Retina (tissue), 1 donor: ENCODE measurements around the gene PCED1A.

Source experiments
- DNase-seq: peaks from one replicate; pipeline ENCODE4 v3.0.0-alpha.2; 2016

Gene PCED1A, protein sequence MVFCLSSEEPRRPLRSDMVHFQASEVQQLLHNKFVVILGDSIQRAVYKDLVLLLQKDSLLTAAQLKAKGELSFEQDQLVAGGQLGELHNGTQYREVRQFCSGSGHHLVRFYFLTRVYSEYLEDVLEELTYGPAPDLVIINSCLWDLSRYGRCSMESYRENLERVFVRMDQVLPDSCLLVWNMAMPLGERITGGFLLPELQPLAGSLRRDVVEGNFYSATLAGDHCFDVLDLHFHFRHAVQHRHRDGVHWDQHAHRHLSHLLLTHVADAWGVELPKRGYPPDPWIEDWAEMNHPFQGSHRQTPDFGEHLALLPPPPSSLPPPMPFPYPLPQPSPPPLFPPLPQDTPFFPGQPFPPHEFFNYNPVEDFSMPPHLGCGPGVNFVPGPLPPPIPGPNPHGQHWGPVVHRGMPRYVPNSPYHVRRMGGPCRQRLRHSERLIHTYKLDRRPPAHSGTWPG

DNA sequence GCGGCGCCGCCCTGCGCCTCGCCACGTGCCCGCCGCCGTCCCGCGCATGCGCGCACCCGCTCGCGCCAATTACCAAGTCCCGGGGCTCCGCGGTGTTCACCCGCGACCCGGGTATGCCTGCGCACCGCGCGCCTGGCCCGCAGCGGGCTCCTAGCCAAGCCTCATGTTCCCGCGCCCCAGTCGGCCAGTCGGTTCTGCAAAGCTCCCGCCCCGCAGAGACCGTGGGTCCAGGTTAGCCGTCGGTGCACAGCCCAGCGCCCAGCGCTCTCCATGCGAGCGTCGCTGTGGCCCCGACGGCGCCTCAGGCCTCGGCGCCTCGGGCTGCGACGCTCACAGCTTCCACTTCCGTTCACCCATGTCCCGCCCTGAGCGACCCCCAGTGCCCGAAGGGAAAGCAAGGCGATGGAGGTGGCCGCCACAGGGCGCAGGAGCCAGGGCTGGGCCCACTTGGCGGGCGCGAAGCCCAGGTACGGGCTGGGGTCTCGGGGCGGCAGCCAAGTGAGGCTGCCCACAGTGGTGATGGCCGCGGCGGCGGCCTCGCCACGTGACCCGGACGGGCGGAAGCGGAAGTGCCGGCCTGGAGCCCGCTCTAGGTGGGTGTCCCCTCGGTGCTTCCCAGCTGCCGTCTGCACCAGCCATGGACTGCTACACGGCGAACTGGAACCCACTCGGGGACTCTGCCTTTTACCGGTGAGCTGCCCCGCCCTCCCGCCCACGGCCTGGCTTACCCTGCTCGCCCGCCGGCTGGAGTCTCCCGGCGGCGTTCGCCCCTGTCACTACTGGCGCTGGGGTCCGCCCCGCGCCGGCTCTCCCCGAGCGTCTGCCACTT is at the start of gene PCED1A, which contains the start of gene VPS16:
PCED1A (minus strand) TSS at position 518 of the 829 bp plus-strand sequence. CDS start 743 bp downstream, outside the sequence.
VPS16 (plus strand) TSS at position 608 of the 829 bp plus-strand sequence; CDS start at position 638, 30 bp downstream.
- DNase-seq = peak; percentile 95

DNA sequence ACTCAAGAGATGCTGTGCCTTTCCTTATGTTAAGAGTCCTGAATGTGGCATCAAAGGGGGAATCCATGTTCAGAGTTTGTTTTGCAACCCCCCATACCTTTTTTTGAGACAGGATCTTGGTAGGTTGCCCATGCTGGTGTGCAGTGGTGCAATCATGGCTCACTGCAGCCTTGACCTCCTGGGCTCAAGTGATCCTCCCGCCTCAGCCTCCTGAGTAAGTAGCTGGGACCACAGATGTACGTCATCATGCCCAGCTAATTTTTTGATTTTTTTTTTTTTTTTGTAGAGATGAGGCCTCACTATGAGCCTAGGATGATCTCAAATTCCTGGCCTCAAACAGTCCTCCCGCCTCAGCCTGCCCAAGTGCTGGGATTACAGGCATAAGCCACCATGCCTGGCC is 49.3 kb upstream of the PCED1A start:
- no peak for DNase-seq

DNA sequence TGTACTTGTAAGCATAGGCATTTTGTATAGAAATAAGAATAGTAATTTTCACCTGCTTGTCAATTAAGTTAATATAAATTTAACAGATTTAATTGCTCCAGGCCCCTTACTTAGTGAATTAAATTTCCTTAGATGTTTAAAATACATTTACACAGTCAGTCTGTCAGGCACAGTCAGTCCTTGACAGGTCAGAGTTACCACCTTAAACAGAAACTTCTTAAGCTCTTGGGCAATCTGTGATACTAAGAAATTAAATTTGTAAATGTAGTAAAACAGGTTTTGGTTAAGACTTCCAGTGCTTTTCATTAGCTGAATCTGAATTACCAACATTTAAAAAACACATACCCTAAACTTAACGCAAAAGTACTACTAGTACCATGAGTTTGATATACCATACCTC is 48.8 kb upstream of the PCED1A start:
- DNase-seq = no peak

DNA sequence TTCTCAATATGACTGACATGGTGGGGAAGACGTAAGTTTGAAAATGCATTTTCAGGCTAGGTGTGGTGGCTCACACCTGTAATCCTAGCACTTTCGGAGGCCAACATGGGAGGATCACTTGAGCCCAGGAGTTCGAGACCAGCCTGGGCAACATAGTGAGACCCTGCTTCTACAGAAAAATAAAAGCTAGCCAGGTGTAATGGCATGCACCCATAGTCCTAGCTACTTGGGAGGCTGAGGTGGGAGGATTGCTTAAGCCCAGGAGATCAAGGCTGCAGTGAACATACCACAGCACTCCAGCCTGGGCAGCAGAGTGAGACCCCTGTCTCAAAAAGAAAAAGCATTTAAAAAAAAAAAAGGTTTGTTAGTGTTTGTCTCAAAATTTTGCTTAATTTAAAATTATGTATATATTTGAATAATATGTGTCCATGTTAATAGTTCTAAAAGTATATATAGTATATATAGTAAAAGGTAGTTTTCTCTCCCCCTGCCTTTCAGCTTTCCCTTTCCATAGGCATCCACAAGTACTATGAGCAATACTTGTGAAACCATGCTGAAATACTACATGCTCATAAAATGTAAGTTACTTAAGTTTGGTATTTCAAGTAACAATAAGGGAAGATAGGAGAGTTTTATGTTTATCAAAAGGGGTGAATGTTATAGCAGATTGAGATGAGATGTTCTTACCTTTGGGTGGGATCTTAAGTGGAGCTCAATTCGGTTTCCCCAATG is 47.9 kb upstream of the PCED1A start:
- no peak for DNase-seq

DNA sequence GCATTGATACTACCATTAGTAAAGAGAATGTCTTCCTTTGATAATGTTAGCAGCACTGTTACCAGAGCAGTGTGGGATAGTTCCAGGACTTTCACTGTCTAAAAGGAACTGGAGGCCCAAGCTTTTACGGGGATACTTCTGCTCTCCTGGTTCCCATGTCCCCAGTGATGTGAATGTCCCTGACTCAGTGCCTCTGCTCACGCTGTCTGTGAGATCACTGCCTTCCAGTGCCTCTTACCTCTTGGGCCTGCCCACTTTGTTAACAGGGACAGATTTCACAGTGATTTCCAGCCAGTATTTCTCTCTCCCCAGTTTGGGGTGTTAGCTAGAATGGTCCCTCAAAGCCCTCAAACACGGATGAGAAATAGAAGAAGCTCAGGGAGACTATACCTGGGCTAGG is 47.3 kb upstream of the PCED1A start:
- DNase-seq = no peak

DNA sequence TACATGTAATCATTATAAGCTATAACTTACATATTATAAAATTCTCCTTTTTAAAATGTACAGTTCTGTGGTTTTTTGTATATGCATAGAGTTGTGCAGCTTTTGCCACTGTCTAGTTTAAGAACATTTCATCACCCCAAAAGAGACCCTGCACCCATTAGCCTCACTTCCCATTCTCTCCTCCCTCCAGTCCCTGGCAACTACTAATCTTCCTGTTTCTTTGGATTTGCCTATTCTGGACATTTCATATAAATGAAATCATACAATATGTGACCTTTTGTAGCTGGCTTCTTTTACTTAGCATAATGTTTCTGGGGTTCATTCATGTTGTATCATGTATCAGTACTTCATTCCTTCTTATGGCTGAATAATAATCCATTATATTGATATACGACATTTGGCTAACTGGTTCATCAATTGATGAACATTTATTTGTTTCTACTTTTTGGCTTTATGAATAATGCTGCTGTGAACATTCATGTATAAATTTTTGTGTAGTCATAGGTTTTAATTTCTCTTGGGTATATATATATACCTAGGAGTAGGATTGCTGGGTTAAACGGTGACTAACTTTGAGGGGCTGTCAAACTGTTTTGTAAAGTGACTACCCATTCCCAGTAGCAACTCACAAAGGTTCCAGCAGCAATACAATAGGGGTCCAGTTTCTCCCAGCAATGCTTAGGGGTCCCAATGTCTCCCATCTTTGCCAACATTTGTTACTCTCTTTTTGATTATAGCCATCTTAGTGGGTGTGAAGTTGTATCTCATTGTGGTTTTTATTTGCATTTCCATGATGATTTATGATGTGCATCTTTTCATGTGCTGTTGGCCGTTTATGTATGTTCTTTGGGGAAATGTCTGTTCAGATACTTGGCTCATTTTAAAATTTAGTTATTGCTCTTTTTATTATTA is 43.5 kb upstream of the PCED1A start:
- no peak for DNase-seq

DNA sequence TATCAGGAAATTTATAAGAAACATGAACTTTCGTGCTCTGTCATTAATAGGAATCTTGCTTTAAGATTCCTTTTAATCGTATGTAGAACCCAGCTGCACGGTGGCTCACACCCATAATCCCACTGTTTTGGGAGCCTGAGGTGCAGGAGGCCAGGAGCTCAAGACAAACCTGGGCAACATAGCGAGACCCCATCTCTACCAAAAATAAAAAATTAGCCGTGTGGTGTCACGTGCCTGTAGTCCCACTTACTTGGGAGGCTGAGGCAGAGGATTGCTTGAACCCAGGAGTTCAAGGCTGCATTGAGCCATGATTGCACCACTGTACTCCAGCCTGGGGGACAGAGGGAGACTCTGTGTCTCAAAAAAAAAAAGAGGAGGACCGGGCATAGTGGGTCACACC is 40.2 kb upstream of the PCED1A start:
- DNase-seq = no peak

DNA sequence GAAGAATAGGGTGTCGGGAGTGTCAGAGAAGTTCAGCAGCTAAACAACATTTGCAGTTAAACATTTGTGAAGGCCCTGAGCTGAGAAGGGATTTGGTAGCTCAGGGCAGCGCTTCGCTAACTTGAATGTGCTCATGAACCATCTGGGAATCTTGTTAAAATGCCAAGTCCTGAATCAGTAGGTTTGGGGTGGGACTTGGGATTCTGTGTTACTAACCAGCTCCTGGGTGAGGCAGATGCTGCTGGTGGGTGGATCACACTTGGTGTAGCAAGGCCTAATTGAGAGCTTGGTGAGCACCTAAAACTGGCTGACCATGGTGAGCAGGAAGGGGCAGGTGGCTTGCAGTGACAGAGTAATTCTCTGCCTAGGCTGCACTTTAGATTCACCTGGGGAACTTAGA is 38.7 kb upstream of the PCED1A start:
- no peak for DNase-seq

DNA sequence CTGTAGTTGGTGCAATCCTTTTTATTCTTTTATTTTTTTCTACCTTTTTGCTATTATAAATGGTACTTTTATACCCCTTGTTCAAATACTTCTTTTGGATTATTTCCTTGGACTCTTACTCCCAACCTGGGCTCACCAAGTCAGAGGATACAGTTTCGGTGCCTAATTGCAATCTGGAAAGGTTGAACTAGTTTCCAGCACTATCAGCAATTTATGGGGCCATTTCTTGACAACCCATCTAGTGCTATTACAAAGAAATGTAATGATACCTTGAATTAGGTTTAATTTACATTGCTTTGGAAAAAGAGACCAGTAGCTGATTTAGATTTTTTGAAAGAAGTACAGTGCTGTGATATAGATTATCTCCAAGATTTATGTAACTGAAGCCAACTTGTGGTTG is 38.1 kb upstream of the PCED1A start:
- DNase-seq = no peak

DNA sequence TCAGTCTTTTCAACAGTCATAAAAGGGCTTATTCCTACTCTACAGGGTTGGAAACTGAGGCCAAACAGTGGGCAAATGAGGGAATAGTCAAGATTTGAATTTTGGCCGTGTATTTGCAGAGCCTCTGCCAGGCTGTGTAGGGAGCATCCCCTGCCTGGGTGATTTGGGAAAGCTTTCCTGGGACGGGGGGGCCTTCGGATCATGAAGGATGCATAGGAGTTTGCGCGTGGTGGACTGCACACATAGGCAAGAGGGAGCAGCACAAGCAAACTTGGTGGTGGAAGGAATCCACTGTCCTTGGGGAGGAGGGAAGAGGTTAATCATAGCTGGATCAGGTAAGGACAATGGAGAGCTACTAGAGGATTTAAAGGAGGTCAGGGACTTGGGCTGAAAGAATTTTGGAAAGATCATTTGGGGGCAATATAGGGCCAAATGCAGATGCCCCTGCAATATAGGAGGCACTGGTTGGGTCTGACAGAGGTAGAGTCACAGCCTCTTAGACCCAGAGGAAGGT is 35.3 kb upstream of the PCED1A start:
- DNase-seq = no peak

DNA sequence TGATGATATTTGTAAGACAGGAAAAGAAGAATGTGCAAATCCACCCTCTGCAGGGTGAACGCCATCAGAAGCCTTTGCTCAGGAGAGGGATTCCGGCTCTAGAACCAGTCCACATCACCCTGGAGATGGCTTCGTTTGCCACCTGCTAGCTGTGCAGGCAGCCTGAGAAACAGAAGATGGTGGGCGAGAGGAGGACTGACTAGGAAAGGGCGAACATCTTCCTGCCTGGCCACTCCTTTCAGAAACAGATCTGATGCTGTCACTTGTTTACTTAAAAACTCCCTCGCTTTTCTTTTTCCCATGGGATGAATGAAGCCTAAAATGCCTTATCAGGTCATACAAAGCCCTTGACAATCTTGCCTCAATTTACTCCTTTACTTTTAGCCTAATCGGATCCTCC is 34.0 kb upstream of the PCED1A start:
- peak; percentile 21 for DNase-seq

DNA sequence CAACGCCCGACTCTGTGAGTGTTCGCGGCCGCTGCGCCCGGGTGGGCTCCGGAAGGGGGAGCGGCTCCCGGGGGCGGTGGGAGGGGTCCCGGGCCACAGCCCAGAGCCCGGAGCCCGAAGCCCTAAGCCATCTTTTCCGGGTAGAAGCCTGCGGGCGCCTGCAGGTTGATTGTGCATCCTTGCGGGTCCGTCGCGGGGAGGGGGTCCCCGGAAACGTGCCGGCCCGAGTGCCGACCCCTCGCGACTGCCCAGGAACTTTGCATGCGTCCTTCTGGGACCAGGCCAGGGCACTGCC is 33.2 kb upstream of the PCED1A start:
- DNase-seq = peak; percentile 64

DNA sequence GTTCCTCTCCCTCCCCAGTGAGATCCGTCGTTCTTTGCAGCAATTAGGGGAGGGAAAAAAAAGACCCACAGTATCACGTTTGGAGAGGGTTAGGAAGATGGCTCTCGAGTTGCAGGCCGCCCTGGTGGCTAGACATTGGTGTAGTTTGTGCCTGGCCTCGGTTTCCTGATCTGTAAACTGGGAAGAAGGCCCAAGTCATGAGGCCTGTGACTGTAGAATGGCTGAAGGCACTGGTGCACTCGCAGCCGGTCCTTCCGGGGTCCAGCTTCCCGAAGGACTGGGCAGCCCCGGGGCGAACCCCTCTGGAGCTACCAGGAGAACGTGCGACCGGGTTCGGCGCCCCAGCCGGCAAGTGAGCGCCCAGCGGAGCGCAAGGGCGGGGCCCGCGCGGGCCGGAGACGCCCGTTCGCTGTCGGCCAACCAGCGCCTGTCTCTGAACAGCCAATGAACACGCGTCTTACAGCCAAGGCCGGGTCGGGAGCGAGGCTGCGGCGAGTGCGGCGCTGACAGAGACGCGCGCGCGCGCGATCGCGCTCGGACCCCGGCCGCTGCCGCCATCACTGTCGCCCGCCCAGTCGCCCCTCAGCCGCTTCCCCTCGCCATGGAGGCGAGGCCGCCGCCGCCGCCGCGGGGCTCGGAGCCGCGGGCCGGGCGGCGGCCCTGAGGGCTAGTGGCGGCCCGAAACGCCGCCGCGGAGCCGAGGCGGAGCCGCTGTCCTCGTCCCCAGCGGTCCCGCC is 32.7 kb upstream of the PCED1A start, which contains the start of gene PTPRA:
PTPRA (plus strand) TSS at position 472 of the 737 bp plus-strand sequence. CDS start 90,797 bp downstream, outside the sequence.
- DNase-seq = peak; percentile 96

DNA sequence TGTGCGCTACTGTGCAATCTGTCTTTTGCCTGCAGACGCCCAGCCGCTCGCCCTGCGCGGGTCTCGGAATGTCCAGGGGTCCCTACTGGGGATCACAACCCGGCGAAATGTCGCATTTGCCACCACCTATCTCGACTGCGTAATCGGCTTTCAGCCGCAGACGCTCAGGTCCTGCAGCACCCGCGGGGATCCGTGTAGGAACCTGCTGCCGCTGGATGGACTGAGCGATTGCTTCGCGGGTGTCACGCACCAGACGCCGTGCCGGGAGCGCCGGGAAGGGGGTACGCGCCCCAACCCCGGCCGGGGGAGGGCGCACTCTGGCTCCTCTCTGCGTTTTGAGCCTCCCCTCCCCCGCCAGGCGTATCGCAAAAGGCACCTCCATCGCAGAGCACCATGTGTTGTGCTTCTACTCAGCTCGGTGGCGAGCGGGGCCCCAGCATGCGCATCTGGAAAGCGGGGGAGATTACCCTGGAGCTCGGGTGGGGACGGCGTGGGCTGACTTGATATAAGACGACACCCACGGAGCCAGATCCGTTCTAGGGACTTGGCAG is 32.1 kb upstream of the PCED1A start:
- DNase-seq = peak; percentile 88

DNA sequence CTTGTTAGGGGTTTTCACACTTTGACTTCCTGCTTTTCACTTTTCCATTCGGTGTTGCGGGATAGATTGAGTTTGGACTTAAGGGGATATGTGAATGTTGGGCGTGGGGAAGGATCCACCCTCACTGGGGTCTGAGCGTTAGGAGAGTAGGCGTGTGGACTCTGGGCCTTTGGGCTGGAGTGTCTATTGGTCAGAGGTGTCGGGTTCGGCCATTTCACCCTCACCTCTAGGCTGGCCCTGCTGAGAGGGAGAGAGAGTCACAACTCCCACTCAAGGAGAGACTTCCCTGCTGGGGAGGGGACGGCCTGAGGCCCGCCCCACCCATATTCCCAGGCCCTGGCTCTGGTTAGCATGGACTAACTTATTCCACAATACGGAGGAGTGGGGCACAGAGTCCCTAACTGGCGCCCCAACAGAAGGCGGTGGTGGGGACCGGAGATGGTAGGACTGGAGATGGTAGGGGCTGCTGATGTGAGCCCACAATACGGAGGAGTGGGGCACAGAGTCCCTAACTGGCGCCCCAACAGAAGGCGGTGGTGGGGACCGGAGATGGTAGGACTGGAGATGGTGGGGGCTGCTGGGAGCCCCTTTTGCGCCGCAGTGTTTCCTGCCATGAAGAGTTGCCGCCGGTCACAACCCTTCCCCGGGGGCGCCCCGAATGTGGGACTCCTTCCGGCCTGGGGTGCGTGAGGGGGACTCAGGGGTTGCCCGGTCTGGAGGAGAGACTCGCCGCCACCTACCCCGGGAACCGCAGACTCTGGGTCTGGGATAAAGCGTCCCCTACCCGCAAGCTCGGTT is 31.4 kb upstream of the PCED1A start:
- DNase-seq = peak; percentile 26

DNA sequence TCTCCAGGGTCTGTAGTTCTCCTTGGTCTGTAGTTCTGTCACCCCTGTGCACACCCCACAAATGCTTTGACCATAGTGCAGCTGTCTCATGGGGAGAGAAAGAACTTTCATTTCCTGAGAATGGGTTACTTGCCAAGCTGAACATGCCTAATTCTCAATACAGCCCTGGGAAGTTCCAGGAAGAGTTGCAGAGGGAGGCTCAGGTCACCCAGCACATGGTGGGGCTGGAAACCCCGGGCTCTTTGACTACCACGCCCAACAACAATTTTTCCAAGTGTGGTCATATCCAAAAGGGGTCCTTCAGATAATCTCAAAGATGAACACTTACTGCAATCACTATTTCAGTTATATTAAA is 30.6 kb upstream of the PCED1A start:
- no peak for DNase-seq

DNA sequence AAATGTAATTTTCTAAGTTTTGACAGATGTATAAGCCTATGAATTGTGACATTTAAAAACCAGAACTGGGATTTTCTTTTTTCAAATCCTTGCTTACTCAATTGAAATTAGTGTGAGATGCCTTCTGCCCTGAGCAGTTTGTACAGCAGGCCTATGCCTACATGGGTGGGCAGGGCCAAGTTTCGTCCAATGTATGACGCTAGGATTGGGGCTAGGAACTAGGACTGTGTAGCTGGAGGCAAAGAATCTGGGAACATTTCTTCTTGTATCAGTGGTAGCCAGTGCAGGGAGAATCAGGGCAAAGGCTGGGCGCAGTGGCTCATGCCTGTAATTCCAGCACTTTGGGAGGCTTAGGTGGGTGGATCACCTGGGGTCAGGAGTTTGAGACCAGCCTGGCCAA is 28.9 kb upstream of the PCED1A start:
- no peak for DNase-seq

DNA sequence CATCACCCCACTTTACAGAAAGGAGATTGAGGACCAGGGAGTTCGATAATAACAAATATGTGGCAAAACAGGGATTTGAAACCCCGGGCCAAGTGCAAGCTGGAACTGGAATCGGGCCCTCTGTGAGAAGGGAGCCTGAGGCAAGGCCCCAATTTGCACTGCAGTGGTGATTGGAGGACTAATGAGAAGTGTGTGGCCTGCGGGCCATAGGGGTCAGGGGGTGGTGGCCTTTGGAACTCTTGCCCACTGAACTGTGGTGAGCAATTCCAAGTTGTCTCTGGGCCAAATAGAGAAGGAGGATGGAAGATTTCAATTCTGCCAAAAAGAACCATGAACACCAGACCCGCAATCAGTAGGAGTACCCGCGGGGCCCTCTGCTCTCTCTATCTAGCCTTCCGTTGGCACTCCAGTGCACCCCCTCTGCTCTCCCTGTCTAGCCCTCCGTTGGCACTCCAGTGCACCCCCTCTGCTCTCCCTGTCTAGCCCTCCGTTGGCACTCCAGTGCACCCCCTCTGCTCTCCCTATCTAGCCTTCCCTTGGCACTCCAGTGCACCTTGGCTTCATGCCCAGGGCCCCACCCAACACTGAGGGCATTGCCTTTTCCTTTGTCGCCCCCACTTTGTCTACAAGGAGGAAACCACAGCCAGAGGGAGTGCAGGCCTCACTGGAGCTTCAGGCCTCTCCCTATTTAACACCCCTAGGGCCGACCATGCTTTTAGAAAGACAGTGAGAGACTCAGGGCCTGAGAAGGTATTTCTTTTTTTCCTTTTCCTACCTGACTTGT is 26.8 kb upstream of the PCED1A start:
- DNase-seq = no peak

DNA sequence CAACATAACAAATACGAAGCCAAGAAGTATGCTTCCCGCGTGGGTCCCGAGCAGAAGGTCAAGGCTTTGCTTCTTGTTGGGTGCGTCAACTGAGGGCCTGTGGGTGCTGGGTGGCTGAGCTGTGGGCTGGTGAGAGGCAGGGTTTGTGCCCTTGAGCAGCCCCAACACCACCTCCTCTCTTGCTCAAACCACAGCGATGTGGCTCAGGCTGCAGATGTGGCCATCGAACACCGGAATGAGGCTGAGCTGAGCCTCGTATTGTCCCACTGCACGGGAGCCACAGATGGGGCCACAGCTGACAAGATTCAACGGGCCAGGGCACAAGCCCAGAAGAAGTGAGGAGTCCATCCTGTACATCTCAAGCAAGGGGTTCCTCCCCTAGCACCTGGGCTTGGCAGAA is 25.8 kb upstream of the PCED1A start:
- DNase-seq = no peak
